ENCODE results near the gene EMX1. TPM values are rescaled to one million over a fixed set of nuclear protein-coding genes. Genes with fewer than 3 reads are reported as not detected.

Gene EMX1
- total RNA-seq, 1 experiment from 2014 or later = 0.72 TPM

GRCh38 chr2:72952961-72953360 is 35.6 kb downstream of the EMX1 start:
- Histone ChIP-seq H3K9ac (ENCODE audit: extremely low read depth, insufficient read length, low read length) (no peak overlapping the region), H3K27me3 (ENCODE audit: insufficient read depth, low read length) (no peaks in the 10 kb centered on the region), H3K27ac (ENCODE audit: insufficient read length, low read depth, low read length) (no peak overlapping the region), H3K79me2 (ENCODE audit: insufficient read depth, low read length) (no peaks in the 10 kb centered on the region), H2AFZ (ENCODE audit: low read length) (no peak overlapping the region), H4K91ac (ENCODE audit: insufficient read length, low read depth, low read length) (peak overlapping the region; percentile 45), H2BK15ac (ENCODE audit: low read depth, low read length) (no peak overlapping the region), H3K79me1 (ENCODE audit: insufficient read depth, low read depth, low read length, poor library complexity, severe bottlenecking) (no peaks in the 10 kb centered on the region), H4K8ac (replicated peaks; ENCODE audit: insufficient read length, low read depth, low read length) (no peak overlapping the region), H3K4ac (ENCODE audit: low read depth, low read length) (no peak overlapping the region; the same call in 1 of the 2 replicates), H3K9me3 (ENCODE audit: control insufficient read depth, low read depth, low read length) (no peaks in the 10 kb centered on the region), H3K18ac (ENCODE audit: insufficient read length, low read depth, low read length) (no peak overlapping the region), H3K23me2 (ENCODE audit: insufficient read length, low read depth, low read length, poor library complexity, severe bottlenecking) (no peaks in the 10 kb centered on the region), H2BK20ac (ENCODE audit: low read depth, low read length, poor library complexity, severe bottlenecking) (no peak overlapping the region), H3K56ac (ENCODE audit: insufficient read length, low read depth, low read length) (no peak overlapping the region), H2BK120ac (ENCODE audit: low read depth, low read length, poor library complexity, severe bottlenecking) (no peak overlapping the region), H4K5ac (ENCODE audit: insufficient read length, low read depth, low read length) (no peak overlapping the region), H2BK12ac (ENCODE audit: insufficient read length, low read depth, low read length) (no peak overlapping the region), H4K20me1 (ENCODE audit: control insufficient read depth, insufficient read depth, insufficient read length) (no peaks in the 10 kb centered on the region), H3T11ph (ENCODE audit: low read length) (no peak overlapping the region), H3K14ac (ENCODE audit: insufficient read depth, low read length) (no peak overlapping the region), H3K4me2 (ENCODE audit: insufficient read depth, insufficient read length, low read length) (no peak overlapping the region), H3K4me1 (ENCODE audit: insufficient read depth, low read length) (peaks cover 7% of the 10 kb centered on the region; the same call in 1 of the 2 replicates), H2AK5ac (ENCODE audit: insufficient read length, low read length) (no peak overlapping the region), H2BK5ac (ENCODE audit: insufficient read length, low read length) (no peak overlapping the region), H3K23ac (ENCODE audit: insufficient read length, low read depth, low read length) (no peak overlapping the region)
- peaks cover 9 to 15% (median 14%) of the 10 kb centered on the region in 3 experiments; a peak in 6 of 7 replicates for H3K36me3 Mint-ChIP-seq (ENCODE audit: insufficient read depth in 1 of 3, low read depth in 3 of 3)
- H3K4me1 Mint-ChIP-seq = peaks cover 48% of the 10 kb centered on the region in 2 experiments
- H3K27me3 Mint-ChIP-seq (ENCODE audit: low read depth) = peaks cover 5% of the 10 kb centered on the region
- H3K9me3 Mint-ChIP-seq = no peaks in the 10 kb centered on the region
- no CpG with 5 or more reads among the region's 14 CpGs for WGBS (ENCODE audit: extremely low coverage, insufficient read length, low lambda C conversion rate)
- no peak overlapping the region; a peak in 1 of 5 replicates for H3K4me3 Mint-ChIP-seq
- DNase-seq = no peak
- TF ChIP-seq CTCF (conservative IDR thresholded peaks at IDR 0.05) = no peak
- peak overlapping the region in 1 of 3 experiments; percentile 46; a peak in 2 of 7 replicates for H3K27ac Mint-ChIP-seq
